DND-41 (cell line): ENCODE measurements around the gene NCOA5.

Experiments
- ATAC-seq: fragments of 200-7000 bp; cut with Tn5 transposase; 3 replicates; pipeline ENCODE4 v1.9.1; 2021; ENCODE audit warnings: low read depth; ENCODE audit not compliant: insufficient read depth
- DNase-seq: peaks from one replicate; pipeline ENCODE4 v3.0.0-alpha.2; 2020
- H2AFZ ChIP-seq: 2 replicates; pipeline ENCODE4 v1.6.0; 2012; ENCODE audit warnings: low read depth, low read length
- H3K27ac ChIP-seq: 2 replicates; pipeline ENCODE4 v1.5.1; 2012; ENCODE audit warnings: low read length, inconsistent platforms
- H3K27me3 ChIP-seq: fragments of 200-600 bp; sonication (generic); 2 replicates; pipeline ENCODE4 v1.6.0; 2012; ENCODE audit warnings: low read length, mild to moderate bottlenecking, inconsistent platforms; ENCODE audit not compliant: insufficient read depth, poor library complexity
- H3K36me3 ChIP-seq: 2 replicates; pipeline ENCODE4 v1.5.1; 2012; ENCODE audit warnings: low read length, inconsistent platforms; ENCODE audit not compliant: insufficient read depth
- H3K4me1 ChIP-seq: 2 replicates; pipeline ENCODE4 v1.5.1; 2012; ENCODE audit warnings: mild to moderate bottlenecking, low read length; ENCODE audit not compliant: insufficient read depth
- H3K4me2 ChIP-seq: 2 replicates; pipeline ENCODE4 v1.6.0; 2012; ENCODE audit warnings: mild to moderate bottlenecking, moderate library complexity, low read length, inconsistent platforms; ENCODE audit not compliant: insufficient read depth
- H3K4me3 ChIP-seq, 2 experiments: fragments of 200-600 bp in 1 of 2; shearing (Covaris generic) in 1 of 2; 2 replicates each; pipeline ENCODE4 v1.5.1; 2012 to 2016; ENCODE audit warnings: inconsistent platforms in 2 of 2, low read length in 2 of 2, mild to moderate bottlenecking in 2 of 2, low read depth in 1 of 2, moderate library complexity in 1 of 2
- H3K79me2 ChIP-seq: 2 replicates; pipeline ENCODE4 v1.6.0; 2012; ENCODE audit warnings: low read length, inconsistent platforms; ENCODE audit not compliant: insufficient read depth
- H3K9ac ChIP-seq: 2 replicates; pipeline ENCODE4 v1.6.0; 2012; ENCODE audit warnings: low read depth, mild to moderate bottlenecking, inconsistent platforms, low read length, moderate library complexity
- H3K9me3 ChIP-seq: 2 replicates; pipeline ENCODE4 v1.5.1; 2012; ENCODE audit warnings: low read length, moderate library complexity, mild to moderate bottlenecking, inconsistent platforms; ENCODE audit not compliant: insufficient read depth, severe bottlenecking
- H4K20me1 ChIP-seq: 2 replicates; pipeline ENCODE4 v1.6.0; 2012; ENCODE audit warnings: low read length; ENCODE audit not compliant: insufficient read depth
- EZH2 ChIP-seq: IDR thresholded peaks from 3 replicates; pipeline ENCODE4 v1.6.1; 2012; ENCODE audit warnings: borderline replicate concordance, low read depth, mild to moderate bottlenecking, moderate library complexity, low read length, inconsistent platforms; ENCODE audit not compliant: severe bottlenecking
- TF ChIP-seq, protein P1 (sequence below): IDR thresholded peaks from 2 replicates; pipeline ENCODE4 v1.5.1; 2012; ENCODE audit warnings: borderline replicate concordance, low read length, moderate library complexity, mild to moderate bottlenecking; ENCODE audit not compliant: poor library complexity, severe bottlenecking; ENCODE audit errors: extremely low read depth

The NCOA5 gene

DNA sequence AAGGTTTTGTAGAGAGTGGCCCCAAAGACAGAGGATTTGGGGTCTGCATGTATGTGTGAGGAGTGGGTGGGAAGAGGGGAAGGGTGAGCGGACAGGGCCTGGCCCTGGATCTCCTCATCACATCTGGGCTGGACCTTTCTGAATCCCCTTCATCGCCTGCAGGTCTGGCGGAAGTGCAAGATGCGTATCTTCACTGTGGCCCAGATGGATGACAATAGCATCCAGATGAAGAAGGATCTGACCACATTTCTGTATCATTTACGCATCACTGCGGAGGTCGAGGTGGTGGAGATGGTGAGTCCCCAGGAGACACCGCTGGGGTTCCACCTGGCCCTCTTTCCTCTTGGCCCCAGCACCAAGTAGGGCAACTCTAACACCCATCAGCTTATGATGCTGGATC, 36.3 kb downstream of the NCOA5 start:
- no peaks in the 10 kb centered on the region for H3K36me3 ChIP-seq
- TF ChIP-seq EZH2, result no peak
- TF ChIP-seq, protein P1, sequence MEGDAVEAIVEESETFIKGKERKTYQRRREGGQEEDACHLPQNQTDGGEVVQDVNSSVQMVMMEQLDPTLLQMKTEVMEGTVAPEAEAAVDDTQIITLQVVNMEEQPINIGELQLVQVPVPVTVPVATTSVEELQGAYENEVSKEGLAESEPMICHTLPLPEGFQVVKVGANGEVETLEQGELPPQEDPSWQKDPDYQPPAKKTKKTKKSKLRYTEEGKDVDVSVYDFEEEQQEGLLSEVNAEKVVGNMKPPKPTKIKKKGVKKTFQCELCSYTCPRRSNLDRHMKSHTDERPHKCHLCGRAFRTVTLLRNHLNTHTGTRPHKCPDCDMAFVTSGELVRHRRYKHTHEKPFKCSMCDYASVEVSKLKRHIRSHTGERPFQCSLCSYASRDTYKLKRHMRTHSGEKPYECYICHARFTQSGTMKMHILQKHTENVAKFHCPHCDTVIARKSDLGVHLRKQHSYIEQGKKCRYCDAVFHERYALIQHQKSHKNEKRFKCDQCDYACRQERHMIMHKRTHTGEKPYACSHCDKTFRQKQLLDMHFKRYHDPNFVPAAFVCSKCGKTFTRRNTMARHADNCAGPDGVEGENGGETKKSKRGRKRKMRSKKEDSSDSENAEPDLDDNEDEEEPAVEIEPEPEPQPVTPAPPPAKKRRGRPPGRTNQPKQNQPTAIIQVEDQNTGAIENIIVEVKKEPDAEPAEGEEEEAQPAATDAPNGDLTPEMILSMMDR, result no peak
- no peaks in the 10 kb centered on the region for H3K9me3 ChIP-seq
- H3K4me3 ChIP-seq, result no peak overlapping the region
- H3K27me3 ChIP-seq, result no peaks in the 10 kb centered on the region
- H4K20me1 ChIP-seq, result peaks cover 53% of the 10 kb centered on the region
- no peak overlapping the region for H3K4me2 ChIP-seq
- no peak overlapping the region for H2AFZ ChIP-seq
- H3K9ac ChIP-seq, result no peak overlapping the region
- DNase-seq (no peak), ATAC-seq (no peak)
- no peaks in the 10 kb centered on the region for H3K79me2 ChIP-seq
- H3K4me1 ChIP-seq, result no peaks in the 10 kb centered on the region
- no peak overlapping the region for H3K27ac ChIP-seq

DNA sequence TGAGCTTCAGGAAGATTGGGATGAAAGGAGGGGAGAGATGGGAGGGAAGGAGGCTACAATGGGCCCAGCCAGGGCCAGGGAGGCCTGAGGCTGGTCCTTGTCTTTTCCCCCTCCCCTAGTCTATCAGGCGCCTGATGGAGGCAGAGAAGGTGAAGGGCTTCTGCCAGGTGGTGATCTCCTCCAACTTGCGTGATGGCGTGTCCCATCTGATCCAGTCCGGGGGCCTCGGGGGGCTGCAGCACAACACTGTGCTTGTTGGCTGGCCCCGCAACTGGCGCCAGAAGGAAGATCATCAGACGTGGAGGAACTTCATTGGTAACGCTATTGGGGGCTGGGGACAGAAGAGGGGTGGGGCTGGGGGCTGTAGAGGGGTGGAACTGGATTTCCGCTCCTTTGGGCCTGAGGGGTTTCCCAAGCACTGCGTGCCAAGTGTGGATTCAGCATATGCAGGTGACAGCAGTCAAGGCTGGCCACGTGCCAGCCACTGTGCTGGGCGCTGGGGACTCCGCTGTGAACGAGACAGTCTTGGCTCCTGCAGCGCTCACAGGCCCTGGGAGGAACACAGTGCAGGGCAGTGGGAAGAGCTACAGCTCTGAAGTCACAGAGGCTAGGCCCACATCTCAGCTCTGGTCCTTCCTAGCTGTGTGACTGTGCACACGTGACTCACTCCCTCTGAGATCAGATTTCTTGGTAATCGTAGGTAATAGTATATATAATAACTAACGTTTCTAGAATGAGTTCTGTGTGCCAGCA, 38.0 kb downstream of the NCOA5 start:
- Histone ChIP-seq H3K9me3 (no peaks in the 10 kb centered on the region), H3K36me3 (no peaks in the 10 kb centered on the region), H3K79me2 (no peaks in the 10 kb centered on the region), H3K4me1 (no peaks in the 10 kb centered on the region), H4K20me1 (peaks cover 37% of the 10 kb centered on the region; the same call in 1 of the 2 replicates), H3K27ac (no peak overlapping the region), H3K27me3 (no peaks in the 10 kb centered on the region), H3K4me3 (no peak overlapping the region), H3K9ac (no peak overlapping the region), H3K4me2 (no peak overlapping the region), H2AFZ (no peak overlapping the region)
- no peak for DNase-seq
- no peak for ATAC-seq
- TF ChIP-seq, protein P1, result no peak
- TF ChIP-seq EZH2, result no peak

DNA sequence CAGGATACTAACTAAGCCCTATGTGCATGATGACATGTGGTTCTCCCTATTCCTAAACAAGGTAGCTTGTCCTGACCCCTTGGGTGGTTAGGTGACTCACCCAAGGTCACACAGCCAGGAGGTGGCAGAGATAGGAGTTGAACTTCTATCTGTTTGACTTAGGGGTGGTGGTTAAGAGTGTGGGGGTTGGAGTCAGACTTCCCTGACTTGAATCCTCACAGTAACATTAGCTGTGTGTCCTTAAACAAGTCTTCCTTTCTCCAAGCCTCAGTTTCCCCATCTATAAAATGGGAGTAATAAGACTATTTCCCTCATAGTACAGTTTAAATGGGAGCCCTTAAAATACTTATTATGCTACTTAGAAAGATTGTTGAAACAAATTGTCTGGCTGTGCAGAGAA, 38.9 kb downstream of the NCOA5 start:
- no peaks in the 10 kb centered on the region for H3K27me3 ChIP-seq
- no peaks in the 10 kb centered on the region for H3K9me3 ChIP-seq
- H2AFZ ChIP-seq, result no peak overlapping the region

More for the DNA sequence above, 38.9 kb downstream of the NCOA5 start:
- Histone ChIP-seq H3K4me2 (no peak overlapping the region), H3K36me3 (no peaks in the 10 kb centered on the region), H4K20me1 (peaks cover 38% of the 10 kb centered on the region; the same call in 1 of the 2 replicates), H3K79me2 (no peaks in the 10 kb centered on the region), H3K4me1 (no peaks in the 10 kb centered on the region), H3K9ac (no peak overlapping the region), H3K4me3 (no peak overlapping the region), H3K27ac (no peak overlapping the region)
- TF ChIP-seq, protein P1, result no peak
- TF ChIP-seq EZH2, result no peak
- ATAC-seq (no peak), DNase-seq (no peak)
